ENCODE data around the gene NLRP9.

DNA sequence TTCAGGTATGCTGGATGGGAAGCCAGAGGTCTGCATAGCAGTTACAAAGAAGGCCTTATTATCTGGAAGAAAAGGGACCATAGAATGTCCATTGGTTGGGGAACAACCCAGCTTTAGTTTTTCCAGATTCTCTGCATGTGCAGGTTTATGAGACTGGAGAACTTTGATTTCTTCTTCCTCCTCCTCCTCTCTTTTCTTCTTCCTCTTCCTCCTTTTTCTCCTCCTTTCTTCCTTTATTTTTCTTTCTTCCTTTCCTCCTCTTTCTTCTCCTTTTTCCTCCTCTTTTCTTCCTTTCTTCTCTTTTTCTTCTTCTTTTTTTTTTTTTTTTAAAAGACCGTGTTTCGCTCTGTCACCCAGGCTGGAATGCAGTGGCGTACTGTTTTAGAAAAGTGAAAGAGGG is 32.2 kb downstream of the NLRP9 start:
- TF ChIP-seq TAF1 (IDR thresholded peaks at IDR 0.05; ENCODE audit: borderline replicate concordance, insufficient read depth, low read length) (no peak), POLR2AphosphoS5 (IDR thresholded peaks at IDR 0.05; ENCODE audit: low read depth, low read length) (no peak), REST (IDR thresholded peaks at IDR 0.05; ENCODE audit: insufficient read depth in 1 of 2, low read depth in 2 of 2, low read length in 2 of 2) (no peak), FOXP2 (optimal IDR thresholded peaks at IDR 0.05; ENCODE audit: borderline replicate concordance, extremely low read depth, extremely low read length, insufficient read depth) (no peak)
